Mesenchymal stem cell (in vitro differentiated cells and primary cell): ENCODE results near the gene CTNNA3.

Experiments used
- DNase-seq: peaks from one replicate; pipeline ENCODE4 v3.0.0-alpha.2; 2013
- H2AFZ ChIP-seq: one replicate; pipeline ENCODE4 v1.6.1; 2013; ENCODE audit warnings: low read depth, mild to moderate bottlenecking, control low read depth, inconsistent platforms, low read length, moderate library complexity
- H2AK5ac ChIP-seq: 2 replicates; pipeline ENCODE4 v1.6.1; 2013; ENCODE audit warnings: low read length, moderate library complexity, mild to moderate bottlenecking, inconsistent platforms; ENCODE audit not compliant: severe bottlenecking
- H2BK120ac ChIP-seq: one replicate; pipeline ENCODE4 v1.6.1; 2013; ENCODE audit warnings: low read depth, mild to moderate bottlenecking, inconsistent platforms, low read length, moderate library complexity
- H2BK12ac ChIP-seq, 2 experiments: one replicate each; pipeline ENCODE4 v1.6.1; 2013; ENCODE audit warnings: inconsistent platforms in 2 of 2, low read length in 2 of 2, mild to moderate bottlenecking in 2 of 2, moderate library complexity in 2 of 2, control low read depth in 1 of 2
- H2BK15ac ChIP-seq: one replicate; pipeline ENCODE4 v1.6.1; 2013; ENCODE audit warnings: mild to moderate bottlenecking, low read depth, inconsistent platforms; ENCODE audit not compliant: poor library complexity, severe bottlenecking
- H2BK5ac ChIP-seq: 2 replicates; pipeline ENCODE4 v1.6.1; 2013; ENCODE audit warnings: low read depth, mild to moderate bottlenecking, low read length, control low read depth, inconsistent platforms; ENCODE audit not compliant: poor library complexity, severe bottlenecking
- H3K14ac ChIP-seq, 2 experiments: one replicate each; pipeline ENCODE4 v1.6.1; 2013; ENCODE audit warnings: inconsistent platforms in 2 of 2, low read length in 2 of 2, control low read depth in 1 of 2, mild to moderate bottlenecking in 1 of 2, moderate library complexity in 1 of 2
- H3K18ac ChIP-seq, 2 experiments: one replicate each; pipeline ENCODE4 v1.6.1; 2013; ENCODE audit warnings: inconsistent platforms in 2 of 2, low read length in 2 of 2, control low read depth in 1 of 2, low read depth in 1 of 2, mild to moderate bottlenecking in 1 of 2
- H3K23ac ChIP-seq, 2 experiments: one replicate each; pipeline ENCODE4 v1.6.1; 2013; ENCODE audit warnings: inconsistent platforms in 2 of 2, low read length in 2 of 2, mild to moderate bottlenecking in 2 of 2, moderate library complexity in 2 of 2, control low read depth in 1 of 2
- H3K27ac ChIP-seq: 2 replicates; pipeline ENCODE4 v1.5.1; 2013; ENCODE audit warnings: mild to moderate bottlenecking, moderate library complexity, low read length, control low read depth, inconsistent platforms; ENCODE audit not compliant: poor library complexity, severe bottlenecking
- H3K27me3 ChIP-seq, 2 experiments: 2 replicates each; pipeline versions ENCODE4 v1.6.1 to v1.7.0; 2013; ENCODE audit warnings: low read length in 2 of 2, mild to moderate bottlenecking in 2 of 2, moderate library complexity in 2 of 2, control low read depth in 1 of 2, inconsistent platforms in 1 of 2; ENCODE audit not compliant: control insufficient read depth in 1 of 2, insufficient read depth in 1 of 2
- H3K36me3 ChIP-seq, 2 experiments: 2 replicates each; pipeline versions ENCODE4 v1.6.1 to v1.7.0; 2013; ENCODE audit warnings: low read length in 2 of 2, control low read depth in 1 of 2, inconsistent platforms in 1 of 2, low read depth in 1 of 2, mild to moderate bottlenecking in 1 of 2; ENCODE audit not compliant: insufficient read depth in 2 of 2, control insufficient read depth in 1 of 2
- H3K4ac ChIP-seq, 2 experiments: one replicate each; pipeline ENCODE4 v1.6.1; 2013; ENCODE audit warnings: inconsistent platforms in 2 of 2, low read length in 2 of 2, mild to moderate bottlenecking in 2 of 2, moderate library complexity in 2 of 2, control low read depth in 1 of 2, low read depth in 1 of 2
- H3K4me1 ChIP-seq: 2 replicates; pipeline ENCODE4 v1.6.1; 2013; ENCODE audit warnings: low read depth, low read length, control low read depth; ENCODE audit not compliant: control insufficient read depth, insufficient read depth
- H3K4me2 ChIP-seq: 2 replicates; pipeline ENCODE4 v1.6.1; 2013; ENCODE audit warnings: low read length, mild to moderate bottlenecking, inconsistent platforms; ENCODE audit not compliant: poor library complexity, severe bottlenecking
- H3K4me3 ChIP-seq, 2 experiments: 2 replicates each; pipeline versions ENCODE4 v1.5.1 to v1.7.0; 2013; ENCODE audit warnings: low read length in 2 of 2, mild to moderate bottlenecking in 2 of 2, control low read depth in 1 of 2, low read depth in 1 of 2; ENCODE audit not compliant: insufficient read depth in 1 of 2
- H3K79me1 ChIP-seq: replicated peaks from 2 replicates; pipeline ENCODE4 v1.6.1; 2013; ENCODE audit warnings: mild to moderate bottlenecking, control low read depth, low read length, inconsistent platforms; ENCODE audit not compliant: poor library complexity, severe bottlenecking
- H3K9ac ChIP-seq: 2 replicates; pipeline ENCODE4 v1.7.0; 2013; ENCODE audit warnings: mild to moderate bottlenecking, low read length, moderate library complexity
- H3K9me3 ChIP-seq: 2 replicates; pipeline ENCODE4 v1.7.0; 2013; ENCODE audit warnings: mild to moderate bottlenecking, low read length; ENCODE audit not compliant: control insufficient read depth
- H4K8ac ChIP-seq: one replicate; pipeline ENCODE4 v1.6.1; 2013; ENCODE audit warnings: inconsistent platforms, mild to moderate bottlenecking, low read length, moderate library complexity
- H4K91ac ChIP-seq: one replicate; pipeline ENCODE4 v1.6.1; 2013; ENCODE audit warnings: mild to moderate bottlenecking, low read length, inconsistent platforms
- WGBS: methylation state at CpG from one replicate; pipeline ENCODE4 v1.1.7; 2013; ENCODE audit warnings: mixed read lengths; 5-methylcytosine and 5-hydroxymethylcytosine counted together

CTNNA3 gene

DNA sequence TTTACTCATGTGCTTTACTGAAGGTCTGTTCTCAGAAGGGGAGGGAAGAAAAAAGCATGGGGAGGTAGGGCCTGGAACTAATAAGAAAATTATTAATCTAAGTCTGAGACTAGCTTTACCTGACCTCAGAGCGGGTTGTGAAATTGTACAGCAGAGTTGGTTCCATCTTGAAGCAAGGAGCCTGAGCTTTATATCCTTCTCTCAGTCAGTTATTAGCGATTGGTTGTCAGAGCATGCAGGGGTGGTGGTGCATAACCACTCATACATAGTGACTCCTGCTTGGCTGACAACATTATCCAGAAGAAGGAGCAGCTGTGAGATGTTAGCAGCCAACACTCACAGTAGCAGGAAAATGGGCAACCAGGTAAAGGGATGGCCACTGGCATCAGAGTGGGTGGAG lies 1746.5 kb downstream of the CTNNA3 start:
- Histone ChIP-seq H3K23ac (no peak overlapping the region), H2BK5ac (no peak overlapping the region), H2AK5ac (no peak overlapping the region), H2BK15ac (no peak overlapping the region), H2BK12ac (no peak overlapping the region), H3K4me1 (no peaks in the 10 kb centered on the region), H3K36me3 (no peaks in the 10 kb centered on the region), H2AFZ (no peak overlapping the region), H3K27me3 (no peaks in the 10 kb centered on the region), H3K9me3 (peaks cover 5% of the 10 kb centered on the region), H3K14ac (no peak overlapping the region), H3K18ac (no peak overlapping the region), H3K4me3 (no peak overlapping the region), H4K8ac (no peak overlapping the region), H3K4me2 (no peak overlapping the region), H3K27ac (no peak overlapping the region), H2BK120ac (no peak overlapping the region), H3K79me1 (no peaks in the 10 kb centered on the region), H3K9ac (no peak overlapping the region), H3K4ac (no peak overlapping the region), H4K91ac (no peak overlapping the region)
- 91% methylated on average over 2 of the region's 2 CpGs for WGBS
- DNase-seq: no peak

DNA sequence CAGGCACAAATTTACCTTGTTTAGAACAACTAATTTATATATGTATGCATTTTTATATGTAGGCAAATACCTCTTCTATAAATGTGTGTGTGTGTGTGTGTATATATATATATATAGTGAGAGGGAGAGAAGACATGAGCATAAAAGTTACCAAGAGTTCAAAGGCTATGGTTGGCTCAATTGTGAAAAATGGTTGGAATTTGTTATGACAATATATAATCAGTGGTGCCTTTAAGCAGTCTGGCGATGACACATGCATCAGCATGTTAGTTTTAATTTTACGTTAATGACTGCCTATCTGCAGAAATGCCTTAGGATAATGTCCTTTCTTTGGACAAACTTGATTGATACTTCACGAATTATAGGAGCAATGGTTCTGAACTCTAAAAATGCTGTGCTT lies 1750.9 kb downstream of the CTNNA3 start:
- no peaks in the 10 kb centered on the region for H3K79me1 ChIP-seq
- no peak overlapping the region for H2BK12ac ChIP-seq
- DNase-seq: peak; percentile 8
- H3K18ac ChIP-seq: no peak overlapping the region
- H3K9me3 ChIP-seq: peaks cover 5% of the 10 kb centered on the region
- 82% methylated on average over 3 of the region's 3 CpGs for WGBS
- no peak overlapping the region for H3K14ac ChIP-seq
- no peak overlapping the region for H3K27ac ChIP-seq
- no peak overlapping the region for H2AFZ ChIP-seq
- H3K4me1 ChIP-seq: no peaks in the 10 kb centered on the region
- no peak overlapping the region for H4K8ac ChIP-seq
- no peak overlapping the region for H3K4ac ChIP-seq
- H3K36me3 ChIP-seq: no peaks in the 10 kb centered on the region
- H3K27me3 ChIP-seq: no peaks in the 10 kb centered on the region
- H2AK5ac ChIP-seq: no peak overlapping the region
- no peak overlapping the region for H2BK120ac ChIP-seq
- H3K4me3 ChIP-seq: no peak overlapping the region
- H3K9ac ChIP-seq: no peak overlapping the region
- H2BK5ac ChIP-seq: no peak overlapping the region
- no peak overlapping the region for H4K91ac ChIP-seq
- no peak overlapping the region for H2BK15ac ChIP-seq
- H3K4me2 ChIP-seq: no peak overlapping the region
- no peak overlapping the region for H3K23ac ChIP-seq

DNA sequence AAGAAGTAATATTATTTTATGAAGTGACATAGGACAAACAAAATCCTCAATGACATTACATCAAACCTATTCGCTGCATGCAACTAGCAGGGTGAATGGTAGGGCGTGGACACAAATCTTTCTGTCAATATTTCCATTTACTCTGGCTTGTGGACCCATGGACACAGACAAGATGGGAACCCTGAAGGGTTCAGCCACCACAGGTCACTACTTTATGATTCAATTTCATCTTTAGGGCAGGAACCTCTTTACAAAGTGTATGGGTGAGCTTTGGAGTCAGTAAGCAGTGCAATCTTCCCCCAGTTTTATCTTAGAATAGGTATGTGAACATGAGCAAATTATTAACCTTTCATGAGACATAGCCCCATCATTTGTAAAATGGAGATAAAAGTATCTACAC lies 1752.5 kb downstream of the CTNNA3 start:
- Histone ChIP-seq H3K27me3 (no peaks in the 10 kb centered on the region), H3K4me2 (no peak overlapping the region), H2BK15ac (no peak overlapping the region), H3K27ac (no peak overlapping the region), H2BK5ac (no peak overlapping the region), H2BK120ac (no peak overlapping the region), H3K4ac (no peak overlapping the region), H3K23ac (no peak overlapping the region), H4K91ac (no peak overlapping the region), H3K4me1 (no peaks in the 10 kb centered on the region), H3K14ac (no peak overlapping the region), H3K4me3 (no peak overlapping the region), H3K36me3 (no peaks in the 10 kb centered on the region), H4K8ac (no peak overlapping the region), H2BK12ac (no peak overlapping the region), H3K9ac (no peak overlapping the region), H3K9me3 (peaks cover 5% of the 10 kb centered on the region), H3K18ac (no peak overlapping the region), H2AFZ (no peak overlapping the region), H2AK5ac (no peak overlapping the region), H3K79me1 (no peaks in the 10 kb centered on the region)
- WGBS: 93% methylated on average over 2 of the region's 2 CpGs
- no peak for DNase-seq

DNA sequence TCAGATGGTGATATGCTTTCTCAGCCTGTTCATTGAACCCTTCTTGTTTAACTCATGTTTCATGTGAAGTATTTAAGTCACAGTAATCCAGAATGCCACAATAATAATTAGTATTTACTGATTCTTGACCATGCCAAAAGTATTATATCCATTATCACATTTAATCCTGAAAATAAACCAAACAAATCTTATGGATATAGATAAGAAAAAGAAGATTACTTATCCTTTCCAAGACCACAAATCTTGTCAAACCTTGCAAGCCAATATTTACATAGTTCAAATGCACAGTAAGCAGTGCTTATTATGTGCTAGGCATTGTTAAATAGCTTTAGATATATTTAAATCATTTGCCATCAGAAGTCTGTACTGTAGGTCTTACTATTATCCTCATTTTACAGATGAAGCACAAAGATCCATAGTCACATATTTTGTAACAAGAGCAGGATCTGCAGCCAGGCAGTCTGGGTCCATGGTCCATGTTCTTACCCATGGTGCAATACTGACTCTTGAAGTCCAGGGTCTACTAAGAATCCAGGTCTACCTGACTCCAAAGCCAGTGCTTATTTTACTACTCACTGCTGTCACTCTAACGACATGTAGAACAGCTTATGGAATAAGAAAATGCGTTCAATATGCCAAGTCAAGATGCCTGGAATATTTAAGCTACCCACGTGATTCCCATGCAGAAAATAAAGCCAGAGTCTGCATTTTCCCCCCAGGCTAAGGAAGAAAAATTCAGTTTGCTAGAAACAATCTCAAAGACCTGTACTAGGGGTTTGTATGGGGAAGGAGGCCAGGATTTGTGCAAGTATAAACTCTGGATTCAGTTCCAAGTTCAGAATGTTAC lies 1755.0 kb downstream of the CTNNA3 start:
- Histone ChIP-seq H3K27me3 (no peaks in the 10 kb centered on the region), H3K4me3 (no peak overlapping the region), H2BK120ac (no peak overlapping the region), H3K27ac (no peak overlapping the region), H3K4me2 (no peak overlapping the region), H3K9ac (no peak overlapping the region), H2AK5ac (no peak overlapping the region), H4K8ac (no peak overlapping the region), H2BK5ac (no peak overlapping the region), H3K18ac (no peak overlapping the region), H3K36me3 (no peaks in the 10 kb centered on the region), H4K91ac (no peak overlapping the region), H2AFZ (no peak overlapping the region), H3K14ac (no peak overlapping the region), H2BK15ac (no peak overlapping the region), H3K23ac (no peak overlapping the region), H3K4ac (no peak overlapping the region), H3K4me1 (no peaks in the 10 kb centered on the region), H3K9me3 (no peaks in the 10 kb centered on the region), H3K79me1 (no peaks in the 10 kb centered on the region), H2BK12ac (no peak overlapping the region)
- DNase-seq: no peak
- 73% methylated on average over 3 of the region's 3 CpGs for WGBS
